ENCODE measurements around the gene LRP2.

The LRP2 gene

DNA sequence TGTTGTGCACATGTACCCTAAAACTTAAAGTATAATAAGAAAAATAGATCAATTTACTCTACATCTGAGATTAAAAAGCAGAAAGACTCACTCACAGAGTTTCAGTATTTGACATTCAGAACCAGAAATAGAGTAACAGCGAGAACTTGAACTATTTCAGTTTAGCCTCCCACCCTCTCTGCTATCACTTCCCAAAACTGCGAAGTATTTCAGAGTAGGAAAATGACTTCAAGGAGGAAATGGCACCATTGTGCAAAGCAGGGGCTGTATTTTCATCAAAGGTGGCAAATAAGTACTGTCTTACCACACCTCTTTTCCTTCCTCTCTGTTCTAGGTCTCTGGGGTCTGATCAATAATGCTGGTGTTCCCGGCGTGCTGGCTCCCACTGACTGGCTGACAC, 279.3 kb downstream of the LRP2 start:
- no peak for DNase-seq

DNA sequence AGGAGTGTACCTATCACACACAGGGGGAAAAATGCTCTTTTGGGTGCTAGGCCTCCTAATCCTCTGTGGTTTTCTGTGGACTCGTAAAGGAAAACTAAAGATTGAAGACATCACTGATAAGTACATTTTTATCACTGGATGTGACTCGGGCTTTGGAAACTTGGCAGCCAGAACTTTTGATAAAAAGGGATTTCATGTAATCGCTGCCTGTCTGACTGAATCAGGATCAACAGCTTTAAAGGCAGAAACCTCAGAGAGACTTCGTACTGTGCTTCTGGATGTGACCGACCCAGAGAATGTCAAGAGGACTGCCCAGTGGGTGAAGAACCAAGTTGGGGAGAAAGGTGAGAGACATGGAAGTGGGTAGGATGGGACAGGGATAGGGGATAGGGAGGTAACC, 280.8 kb downstream of the LRP2 start:
- DNase-seq = no peak

DNA sequence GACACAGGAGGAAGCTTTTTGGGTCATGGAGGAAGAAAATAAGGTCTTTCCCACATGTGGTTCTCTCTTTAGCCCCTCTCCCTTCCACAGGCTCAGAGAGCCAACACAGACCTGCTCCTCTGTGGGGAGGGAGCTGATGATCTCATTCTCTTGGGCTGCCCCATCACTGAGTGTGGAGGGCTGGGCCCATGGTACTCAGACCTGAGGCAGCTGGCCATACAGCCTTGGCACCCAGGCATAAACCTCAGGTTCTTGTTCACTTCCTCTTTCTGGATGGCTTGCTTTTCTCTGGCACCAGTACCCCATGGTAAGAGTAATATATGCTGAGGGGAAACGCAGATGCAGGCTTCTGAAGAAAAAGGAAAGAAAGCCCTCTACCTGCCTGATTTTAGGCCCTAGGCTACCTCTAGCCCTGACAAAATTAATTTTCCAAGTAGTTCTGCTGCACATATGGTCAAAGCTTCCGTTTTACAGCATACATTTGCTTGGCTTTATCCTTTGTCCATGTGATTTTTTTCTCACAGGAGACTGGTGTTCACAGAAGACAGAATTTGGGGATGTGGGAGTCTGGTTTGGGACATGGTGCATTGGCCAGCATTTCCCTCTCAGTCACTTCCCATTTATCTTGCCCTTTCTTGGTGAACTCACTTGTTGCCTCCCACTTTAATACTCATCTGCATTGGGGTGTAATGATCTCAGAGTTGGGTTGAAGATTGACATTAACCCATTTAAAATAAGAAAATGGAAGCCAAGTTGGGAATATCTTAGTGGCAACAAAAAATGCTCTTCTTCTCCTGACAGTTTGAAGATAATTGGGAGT, 281.9 kb downstream of the LRP2 start:
- DNase-seq = no peak

DNA sequence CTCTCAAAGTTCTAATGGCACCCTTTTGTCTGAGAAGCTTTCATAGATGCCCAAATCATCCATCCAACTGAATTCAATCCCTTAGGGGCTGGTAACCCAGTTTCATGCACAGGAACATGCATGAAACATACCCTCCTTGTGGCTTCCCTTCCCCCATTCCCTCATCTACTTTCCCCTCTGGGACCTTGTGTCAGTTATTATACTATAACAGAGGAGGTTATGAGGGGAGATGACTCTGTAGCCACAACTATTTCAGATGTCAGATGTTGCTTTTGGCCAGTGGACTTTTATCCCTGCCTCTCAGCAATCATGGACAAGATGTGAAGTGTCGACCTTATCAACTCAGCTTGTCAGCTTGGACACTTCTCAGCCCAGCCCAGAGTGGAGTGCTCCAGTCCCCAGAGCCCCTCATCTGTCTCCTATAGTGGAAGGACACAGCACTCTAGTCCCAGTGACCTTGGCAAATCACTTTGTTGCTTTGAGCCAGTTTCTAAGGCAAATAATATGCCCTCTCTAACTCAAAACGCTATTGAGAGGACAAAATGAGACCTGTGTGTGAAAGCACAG, 284.6 kb downstream of the LRP2 start:
- DNase-seq = no peak

All from activated T-cell treated with anti-CD3 and anti-CD28 coated beads, Interleukin-2, amount 50 U/mL, for 48 hours (primary cell).